HG02852 (cell line): ENCODE data around the gene CNKSR2.

Experiments used
- ATAC-seq: cut with Tn5 transposase; IDR thresholded peaks from one replicate; pipeline ENCODE4 v1.9.1; 2021; ENCODE audit warnings: mild to moderate bottlenecking, moderate library complexity; ENCODE audit not compliant: unreplicated experiment

The CNKSR2 gene

GRCh38 chrX:21374163-21374993, at the start of gene CNKSR2:
Gene CNKSR2 (plus strand): TSS chrX:21374418. CDS start chrX:21374898, 480 bp downstream.
- peak; percentile 78 for ATAC-seq

GRCh38 chrX:21354725-21355124, 19.5 kb upstream of the CNKSR2 start:
- ATAC-seq = no peak

DNA sequence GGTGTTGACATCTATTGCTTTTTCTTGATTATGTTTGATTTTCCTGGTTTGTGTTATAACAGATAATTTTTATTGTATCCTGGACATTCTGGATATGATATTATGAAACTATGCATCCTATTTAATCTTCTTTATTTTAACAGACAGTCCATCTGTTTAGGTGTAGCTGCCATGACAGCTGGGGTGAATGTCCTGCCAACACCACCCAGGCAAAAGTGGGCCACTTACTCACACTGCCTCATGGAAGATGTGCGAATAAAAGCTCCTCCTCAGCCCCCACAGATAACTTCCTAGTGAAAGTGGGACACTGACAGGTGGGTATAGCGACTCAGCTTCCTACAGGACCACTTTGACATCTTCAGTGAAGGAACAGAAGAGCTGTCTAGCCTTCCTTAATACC, 18.4 kb upstream of the CNKSR2 start:
- no peak for ATAC-seq

DNA sequence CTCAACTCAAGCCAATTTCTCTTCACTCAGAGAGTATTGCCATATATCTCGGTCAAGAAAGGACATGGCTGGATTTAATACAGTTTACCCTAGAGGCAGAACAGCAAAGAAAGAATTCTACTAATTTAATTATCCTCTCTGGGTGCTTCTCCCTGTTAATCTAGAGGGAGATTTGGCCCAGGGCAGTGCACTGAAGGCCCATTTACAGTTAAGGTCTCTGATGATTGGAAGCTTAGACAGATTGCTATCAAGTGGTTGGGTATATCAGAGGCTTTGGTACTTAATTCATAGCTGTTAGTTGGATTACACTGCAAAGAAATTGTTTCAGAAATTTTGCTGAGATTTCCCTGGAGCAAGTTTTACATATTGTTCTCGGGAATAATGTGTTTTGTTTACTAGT, 4.6 kb upstream of the CNKSR2 start:
- no peak for ATAC-seq

- no peak for ATAC-seq
These were observed 1.2 kb upstream of the CNKSR2 start for GRCh38 chrX:21373001-21373400.

- peak; percentile 35 for ATAC-seq
These were observed 518 bp upstream of the CNKSR2 start for GRCh38 chrX:21373637-21374162.

- ATAC-seq = peak; percentile 2
These were observed 933 bp downstream of the CNKSR2 start for GRCh38 chrX:21374994-21375707.

DNA sequence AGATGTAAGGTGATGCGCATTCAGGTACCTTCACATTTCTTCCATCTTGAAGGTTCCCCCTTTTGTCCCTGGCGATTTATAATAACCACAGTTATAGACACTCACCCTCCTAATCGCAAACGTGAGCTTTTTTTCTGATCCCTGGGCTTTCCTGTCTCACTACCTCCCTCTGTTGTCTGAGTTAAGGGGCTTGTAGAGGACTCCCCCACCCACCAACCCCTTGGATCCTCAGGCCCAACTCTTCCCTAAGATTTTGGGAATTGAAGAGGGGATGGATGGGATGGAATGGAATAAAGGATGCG, 1.4 kb downstream of the CNKSR2 start:
- no peak for ATAC-seq

DNA sequence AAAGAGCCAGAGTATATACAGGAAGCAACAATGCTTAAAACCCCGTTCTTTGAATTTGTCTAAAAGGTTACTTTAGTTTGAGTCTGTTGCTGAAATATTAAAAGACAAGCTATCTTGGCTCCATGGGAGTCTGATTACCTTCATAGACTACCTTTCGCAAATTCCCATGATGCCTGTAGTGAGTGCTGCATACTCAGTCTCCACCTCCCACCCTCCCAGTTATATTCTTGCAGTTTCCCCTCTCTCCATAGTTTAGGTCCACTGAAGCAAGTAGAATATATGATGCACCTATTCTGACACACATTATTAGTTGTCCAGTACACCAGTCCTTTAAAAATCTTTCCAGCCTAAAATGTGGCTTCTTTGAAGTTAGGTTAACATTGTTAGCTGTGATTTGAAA, 2.4 kb downstream of the CNKSR2 start:
- ATAC-seq = no peak

GRCh38 chrX:21379991-21380390, 5.8 kb downstream of the CNKSR2 start:
- no peak for ATAC-seq

DNA sequence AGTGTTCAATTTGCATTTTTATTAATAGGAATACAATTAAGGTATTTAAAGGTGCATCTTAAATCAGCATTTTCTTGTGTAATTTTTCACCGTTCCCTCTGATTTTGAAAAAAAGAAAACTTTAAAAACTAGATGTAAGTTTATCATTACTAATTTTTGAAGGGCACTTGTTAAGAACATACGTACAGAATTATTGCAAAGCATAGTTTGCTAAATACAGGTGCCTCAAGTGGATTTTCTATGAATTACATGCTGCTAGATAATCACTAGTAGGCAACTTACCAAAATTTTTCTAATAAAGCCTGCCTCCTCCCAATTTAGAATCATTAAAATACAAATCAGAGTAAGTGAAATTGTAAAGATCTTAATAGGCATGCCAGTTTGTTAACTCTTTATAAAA, 8.5 kb downstream of the CNKSR2 start:
- ATAC-seq = no peak

- ATAC-seq = no peak
These were observed 9.3 kb downstream of the CNKSR2 start for GRCh38 chrX:21383546-21383945.

GRCh38 chrX:21384178-21384577, 10.0 kb downstream of the CNKSR2 start:
- no peak for ATAC-seq

GRCh38 chrX:21394792-21395191, 20.6 kb downstream of the CNKSR2 start:
- no peak for ATAC-seq

DNA sequence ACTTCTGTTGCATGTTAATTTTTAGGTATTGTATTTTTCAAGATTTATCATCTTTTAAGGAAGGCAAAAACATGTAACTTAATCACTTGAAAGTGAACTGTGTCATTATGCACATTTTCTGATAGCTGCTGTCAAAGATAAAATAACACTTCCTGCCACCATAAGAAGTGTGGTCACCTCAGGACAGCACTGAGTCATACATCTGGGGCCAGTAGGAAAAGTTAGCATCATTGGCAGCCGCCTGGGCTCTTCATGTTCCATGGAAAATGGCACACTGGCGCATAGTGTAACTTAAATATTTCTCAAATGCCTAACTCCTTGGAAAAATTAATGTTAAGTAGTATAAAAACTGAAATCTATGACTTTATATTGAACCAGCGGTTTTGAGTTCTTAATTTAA, 24.2 kb downstream of the CNKSR2 start:
- ATAC-seq = no peak

GRCh38 chrX:21400408-21401121, 26.3 kb downstream of the CNKSR2 start:
- ATAC-seq = no peak

GRCh38 chrX:21408307-21408706, 34.1 kb downstream of the CNKSR2 start:
- ATAC-seq = no peak

DNA sequence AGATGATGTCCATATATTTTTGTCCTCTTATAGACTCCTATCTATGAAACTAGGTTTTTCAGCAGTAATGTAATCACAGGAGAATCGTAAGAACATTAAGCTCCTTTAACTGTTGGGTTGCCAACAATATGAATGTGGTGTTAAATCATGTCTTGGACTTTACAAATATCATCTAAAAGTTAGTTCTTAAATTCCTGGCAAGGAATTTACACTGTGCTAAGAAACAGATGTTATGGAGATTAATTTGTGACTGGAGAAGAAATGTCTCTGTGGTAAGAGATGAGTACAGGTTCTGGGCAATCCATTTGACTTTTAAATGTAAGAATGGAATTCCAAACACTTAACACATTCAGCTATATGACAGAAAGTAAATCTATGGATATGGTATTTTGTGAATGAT, 34.6 kb downstream of the CNKSR2 start:
- ATAC-seq = no peak

DNA sequence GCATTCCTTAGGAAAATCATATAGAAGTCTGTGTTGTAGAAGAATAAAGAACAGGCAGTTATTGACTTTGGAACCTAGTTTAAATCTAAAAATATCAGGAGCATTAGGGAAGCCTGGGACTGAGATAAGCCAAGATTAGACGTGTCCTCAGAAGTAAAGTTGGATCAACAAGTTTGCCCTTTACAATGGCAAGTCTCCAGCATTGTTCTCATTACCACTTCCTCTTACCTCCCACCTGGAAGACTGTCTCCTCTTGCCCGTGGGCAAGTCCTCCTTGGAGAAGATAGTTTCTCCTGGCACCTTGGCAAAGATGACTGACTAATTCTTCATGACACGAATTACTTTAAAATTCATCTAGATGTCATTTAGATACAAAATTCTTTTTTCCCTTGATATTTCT, 37.8 kb downstream of the CNKSR2 start:
- ATAC-seq = no peak

DNA sequence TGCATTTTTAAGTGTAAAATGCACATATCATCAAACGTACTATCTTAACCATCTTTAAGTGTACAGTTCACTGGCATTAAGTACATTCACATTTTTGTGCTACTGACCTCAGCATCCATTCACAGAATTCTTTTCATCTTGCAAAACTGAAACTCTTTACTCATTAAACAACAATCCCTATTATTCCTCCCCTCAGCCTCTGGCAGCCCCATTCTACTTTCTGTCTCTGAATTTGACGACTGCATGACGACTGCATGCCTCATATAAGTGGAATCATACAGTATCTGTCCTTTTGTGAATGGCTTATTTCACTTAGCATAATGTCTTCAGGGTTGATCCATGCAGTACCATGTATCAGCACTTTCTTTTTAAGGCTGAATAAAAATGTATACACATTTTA, 38.7 kb downstream of the CNKSR2 start:
- ATAC-seq = no peak

- ATAC-seq = no peak
These were observed 52.9 kb downstream of the CNKSR2 start for GRCh38 chrX:21427086-21427485.

DNA sequence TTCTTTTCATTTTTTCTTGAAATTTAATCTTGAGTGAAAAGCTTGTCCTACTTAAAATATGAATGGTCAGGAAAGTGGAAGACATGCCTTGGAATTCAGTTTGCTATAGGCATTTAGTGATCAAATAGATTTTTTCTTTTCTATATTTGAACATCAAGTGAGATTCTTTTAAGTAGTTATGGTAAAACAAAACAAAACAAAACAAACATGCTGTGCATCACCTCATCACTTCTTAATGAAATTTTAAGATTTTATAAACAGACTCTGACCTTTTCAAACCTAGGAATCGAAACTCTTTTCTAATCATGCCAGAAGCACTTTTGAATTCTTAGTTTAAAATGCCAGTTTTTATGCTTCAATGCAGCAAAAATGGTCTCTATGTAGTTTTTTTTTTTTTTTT, 62.8 kb downstream of the CNKSR2 start:
- no peak for ATAC-seq
